Left hindlimb (tissue), 1 donor: Measurements from ENCODE around the gene OPN5.

ENCODE experiments used
- DNase-seq: peaks from one replicate; pipeline ENCODE4 v3.0.0-alpha.2; 2018

OPN5 gene

DNA sequence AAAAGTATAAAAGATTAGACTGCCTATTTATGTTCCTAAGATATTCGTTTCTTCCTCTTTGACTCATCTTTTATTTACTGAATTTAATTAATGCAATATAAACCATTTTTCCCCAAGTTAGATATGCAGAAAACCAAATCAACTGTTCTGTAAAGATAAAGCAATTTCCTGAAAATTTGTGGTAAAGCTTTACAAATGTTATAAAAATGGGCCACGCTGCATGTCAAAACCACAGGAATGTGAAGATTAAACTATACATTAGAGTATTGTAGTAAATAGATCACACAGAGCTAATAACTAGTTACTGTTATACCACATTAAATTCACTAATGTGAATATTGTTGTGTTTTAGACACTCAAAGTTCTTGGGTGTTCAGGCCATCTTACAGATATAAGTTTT, 83.4 kb downstream of the OPN5 start:
- no peak for DNase-seq

DNA sequence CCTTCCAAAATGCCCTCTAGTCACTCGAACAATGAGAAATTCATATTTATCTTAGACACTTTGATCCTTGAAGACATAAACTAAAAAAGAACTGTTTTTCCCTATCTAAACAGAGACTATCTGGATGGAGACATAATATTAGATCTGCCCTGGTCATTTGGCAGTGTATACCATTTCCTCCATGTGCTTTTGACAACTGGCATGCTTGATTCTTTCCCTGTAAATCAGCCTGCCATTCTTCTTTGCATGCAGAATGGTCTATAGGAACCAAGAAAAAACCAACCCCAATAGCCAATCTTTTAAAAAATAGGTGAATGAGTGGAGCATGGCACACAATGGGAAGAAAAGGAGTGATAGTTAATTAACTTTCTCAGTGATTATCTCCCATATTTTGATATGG, 93.8 kb downstream of the OPN5 start:
- DNase-seq = no peak
